GM19328 (cell line): ENCODE data around the gene GLYATL1.

Experiments
- ATAC-seq: cut with Tn5 transposase; IDR thresholded peaks from one replicate; pipeline ENCODE4 v1.9.1; 2021; ENCODE audit warnings: mild to moderate bottlenecking, moderate library complexity; ENCODE audit not compliant: unreplicated experiment

The GLYATL1 gene

DNA sequence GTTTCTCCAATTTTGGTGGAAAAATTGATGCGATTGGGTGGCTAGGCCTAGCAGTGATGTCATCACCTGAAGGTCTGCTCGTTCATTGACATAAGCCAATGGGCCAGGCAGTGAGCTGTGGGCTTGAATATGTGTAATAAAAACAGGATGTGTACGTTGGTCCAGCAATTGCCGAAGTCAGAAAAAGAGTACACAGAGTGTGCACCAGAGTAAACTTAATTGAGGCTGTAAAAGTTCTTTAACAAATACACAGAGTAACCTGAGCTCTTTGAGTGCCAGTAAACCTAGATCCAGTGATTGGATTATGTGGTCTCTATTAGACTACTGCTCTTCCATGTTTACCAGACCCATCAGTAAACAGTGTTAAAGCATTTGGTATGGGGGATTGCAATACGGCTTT, 13.0 kb upstream of the GLYATL1 start:
- ATAC-seq, result no peak

DNA sequence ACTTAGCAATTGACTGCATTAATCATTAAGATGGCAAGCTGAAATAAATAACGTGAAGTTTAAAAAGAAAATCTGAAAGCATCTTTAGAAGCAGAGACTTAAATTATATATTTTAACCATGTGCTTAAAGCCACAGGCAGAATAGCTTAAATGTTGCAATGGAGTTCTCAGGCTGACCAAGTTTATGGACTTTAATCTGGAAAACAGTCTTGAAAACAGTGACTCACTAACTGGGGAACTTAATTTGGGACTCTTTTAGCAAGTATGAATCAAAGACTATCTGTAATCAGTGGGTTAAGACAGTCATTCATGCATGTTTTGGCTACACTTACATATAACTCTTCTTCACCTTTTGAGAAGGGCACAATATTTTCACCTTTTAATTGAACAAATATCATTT, 12.6 kb upstream of the GLYATL1 start:
- no peak for ATAC-seq

DNA sequence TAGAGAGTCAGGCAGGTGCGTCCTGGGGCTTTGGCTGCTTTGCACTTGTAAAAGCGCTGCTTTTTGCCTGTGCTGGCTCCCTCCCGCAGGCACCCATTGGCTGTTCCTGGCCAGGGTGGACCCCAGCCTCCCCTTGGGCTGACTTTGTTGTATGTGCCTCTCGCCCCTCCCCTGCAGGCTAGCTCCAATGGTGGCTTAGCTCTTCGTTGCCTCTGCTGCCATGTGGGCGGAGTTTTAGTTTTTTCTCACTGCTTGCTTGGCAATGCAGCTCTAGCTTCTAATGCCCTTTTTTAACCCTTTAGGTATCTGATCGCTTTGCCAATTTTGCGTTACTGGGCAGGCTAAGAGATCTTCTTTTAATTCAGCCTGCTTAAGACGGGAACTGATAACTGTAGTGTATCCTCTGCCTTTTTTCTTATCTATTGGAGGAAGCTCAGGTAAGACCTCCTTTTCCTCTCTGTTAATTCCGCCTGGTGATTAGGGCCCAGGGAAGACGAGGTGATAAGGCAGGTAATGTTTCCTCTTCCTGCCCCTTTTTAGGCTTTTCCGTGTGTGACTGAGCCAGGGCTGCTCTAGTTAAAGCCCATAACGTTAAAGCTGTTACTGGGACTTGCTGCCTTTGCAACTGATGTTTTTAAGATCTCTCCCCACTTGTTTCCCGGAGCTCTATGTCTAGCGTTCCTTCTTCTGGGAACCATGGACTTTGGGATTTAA, 11.7 kb upstream of the GLYATL1 start:
- no peak for ATAC-seq

DNA sequence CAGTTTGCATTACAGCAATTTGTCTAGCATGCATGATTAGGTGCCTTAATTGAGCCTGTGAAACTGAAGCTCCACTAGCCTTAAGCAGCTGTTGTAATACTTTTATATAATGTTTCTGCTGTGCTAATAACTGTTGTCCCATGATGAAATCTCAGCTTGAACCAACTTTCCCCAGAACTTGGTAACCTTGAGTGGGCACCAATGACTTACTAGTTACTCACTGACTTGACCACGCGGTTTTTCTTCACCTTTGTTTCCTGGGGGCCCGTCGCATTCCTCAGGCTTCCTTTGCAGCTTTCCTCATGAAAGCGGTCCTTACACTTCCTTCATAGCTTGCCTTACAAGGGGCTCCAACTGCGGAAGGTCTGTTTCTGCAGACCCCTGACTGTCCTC, 11.2 kb upstream of the GLYATL1 start:
- ATAC-seq, result no peak

DNA sequence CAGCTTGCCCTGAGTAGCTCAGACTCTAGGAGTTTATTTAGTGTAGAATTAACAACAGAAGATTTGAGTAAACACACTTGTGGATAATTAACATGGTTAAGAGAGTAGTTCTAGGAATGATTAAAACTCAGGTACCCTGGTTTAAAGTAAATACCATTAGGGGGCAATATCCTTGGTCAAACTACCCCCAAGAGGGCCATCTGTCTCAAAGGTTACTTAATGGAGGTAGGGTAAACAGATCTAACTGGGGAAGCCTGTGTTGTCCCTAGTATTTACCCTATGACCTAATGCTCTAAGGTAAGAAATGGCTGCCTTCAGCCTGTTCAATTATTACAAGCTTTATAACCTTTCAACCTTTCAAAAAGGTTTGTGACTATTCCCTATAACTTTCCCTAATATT, 10.6 kb upstream of the GLYATL1 start:
- ATAC-seq, result no peak

DNA sequence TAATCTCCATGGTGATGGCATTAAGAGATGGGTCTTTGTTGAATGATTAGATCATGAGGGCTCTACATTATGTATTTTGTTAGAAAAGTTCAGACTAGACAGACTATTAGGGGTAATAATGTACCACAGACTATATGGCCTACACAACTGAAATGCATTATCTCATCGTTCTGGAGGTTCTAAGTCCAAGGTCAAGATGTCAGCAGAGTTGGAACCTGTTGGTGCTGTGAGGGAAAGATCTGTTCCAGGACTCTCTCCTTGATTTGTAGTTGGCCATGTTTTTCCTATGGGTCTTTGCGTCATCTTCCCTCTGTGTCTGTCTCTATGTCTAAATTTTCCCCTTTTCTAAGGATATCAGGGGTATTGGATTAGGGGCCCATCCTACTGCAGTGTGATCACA, 8.4 kb upstream of the GLYATL1 start:
- no peak for ATAC-seq

DNA sequence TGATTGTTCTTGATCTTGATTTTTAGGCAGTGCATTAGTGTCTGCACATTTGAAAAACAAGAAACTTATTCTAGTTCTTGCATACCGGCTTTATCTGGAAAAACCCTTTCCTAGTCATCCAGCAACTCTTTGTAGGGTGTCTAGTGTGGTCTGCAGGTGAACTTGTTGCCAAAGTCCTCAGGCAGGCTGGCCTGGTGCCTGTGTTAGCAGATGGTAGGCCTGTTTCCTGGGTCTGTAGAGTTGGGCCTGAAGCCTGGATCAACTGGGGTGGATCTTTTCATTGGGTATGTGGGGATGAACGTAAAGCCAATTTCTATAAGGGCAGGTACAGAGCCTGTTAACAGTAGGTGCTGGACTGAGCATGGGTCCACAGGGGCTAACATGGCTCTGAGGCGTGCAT, 5.6 kb upstream of the GLYATL1 start:
- no peak for ATAC-seq

DNA sequence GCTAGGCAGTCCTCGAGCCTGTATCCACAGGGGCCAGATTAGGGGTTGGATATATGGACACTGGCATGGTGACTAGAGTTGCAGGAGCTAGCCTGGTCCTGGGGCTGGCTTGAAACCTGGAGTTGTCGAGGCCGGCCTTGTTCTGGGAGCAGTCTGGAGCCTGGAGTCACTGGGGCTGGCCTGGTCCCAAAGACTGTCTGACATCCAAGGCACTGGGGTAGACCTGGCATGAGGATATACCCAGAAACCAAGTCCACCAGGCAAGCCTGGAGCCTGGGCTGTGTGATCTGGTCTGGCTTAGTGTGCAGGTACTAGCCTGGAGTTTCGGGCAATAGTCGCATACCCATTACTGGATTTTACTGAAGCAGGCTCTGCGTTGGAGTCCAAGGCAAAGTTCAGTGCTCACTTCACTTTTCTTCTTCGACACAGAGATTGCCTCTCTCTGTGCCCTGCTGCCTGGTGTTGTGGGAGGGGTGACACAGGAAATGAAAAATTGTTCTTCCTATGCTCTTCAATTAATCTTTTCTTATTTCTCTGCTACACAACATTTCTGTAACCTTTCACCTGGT, 4.3 kb upstream of the GLYATL1 start:
- no peak for ATAC-seq

DNA sequence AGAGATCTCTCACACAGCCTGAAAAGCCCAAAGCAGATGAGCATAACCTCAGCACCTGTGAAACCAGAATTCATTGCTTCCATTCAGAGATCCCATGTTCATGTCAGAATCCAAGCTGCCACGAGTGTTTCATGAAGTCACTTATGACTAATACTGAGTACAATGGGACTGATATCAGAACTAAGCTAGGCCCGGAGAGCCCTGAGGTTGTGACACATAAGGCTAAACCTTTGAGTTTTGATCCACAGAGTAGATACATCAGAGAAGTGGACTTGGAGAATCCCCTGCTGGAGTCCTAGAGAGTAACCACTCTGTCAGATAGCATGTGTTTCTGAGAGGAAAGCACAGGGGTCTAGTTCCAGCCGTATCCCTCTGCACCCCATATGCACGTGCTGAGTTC, 890 bp upstream of the GLYATL1 start:
- ATAC-seq, result no peak

DNA sequence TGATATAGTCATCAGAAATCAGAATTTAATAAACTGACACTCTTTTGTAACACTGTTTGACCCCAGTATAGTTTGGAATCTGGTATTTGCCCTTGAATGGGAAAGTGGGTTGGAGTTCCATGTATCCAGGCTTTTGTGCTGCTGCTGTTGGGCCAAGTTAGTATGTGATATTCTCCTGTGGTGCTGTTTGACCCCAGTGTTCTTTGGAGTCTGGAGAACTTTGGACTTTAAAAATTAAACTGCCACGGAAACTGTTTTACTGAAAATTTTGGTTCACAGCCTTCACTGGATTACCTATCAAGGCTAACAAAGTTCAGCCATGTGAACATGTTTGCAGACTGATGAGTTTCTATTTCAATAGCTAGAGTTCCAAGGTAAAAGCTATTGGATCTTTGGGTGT, 740 bp downstream of the GLYATL1 start:
- ATAC-seq, result no peak

DNA sequence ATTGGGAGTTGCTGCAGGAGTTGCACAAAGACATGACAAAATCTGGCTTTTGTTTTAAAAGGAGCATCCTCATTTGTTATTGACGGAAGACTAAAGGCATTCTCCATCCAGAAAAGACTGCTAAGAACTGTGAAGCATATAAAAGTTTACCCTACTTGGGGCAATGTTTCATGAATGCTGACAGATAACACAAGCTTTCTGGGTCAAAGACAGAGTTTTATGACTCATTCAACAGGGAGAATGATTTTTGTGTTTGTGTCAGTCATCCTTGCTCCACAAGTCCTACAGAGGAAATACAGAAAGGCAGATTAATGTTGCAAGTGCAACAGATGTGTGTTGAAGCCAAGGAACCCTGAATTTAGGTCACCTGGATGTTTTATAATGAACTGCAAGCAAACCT, 2.5 kb downstream of the GLYATL1 start:
- no peak for ATAC-seq

DNA sequence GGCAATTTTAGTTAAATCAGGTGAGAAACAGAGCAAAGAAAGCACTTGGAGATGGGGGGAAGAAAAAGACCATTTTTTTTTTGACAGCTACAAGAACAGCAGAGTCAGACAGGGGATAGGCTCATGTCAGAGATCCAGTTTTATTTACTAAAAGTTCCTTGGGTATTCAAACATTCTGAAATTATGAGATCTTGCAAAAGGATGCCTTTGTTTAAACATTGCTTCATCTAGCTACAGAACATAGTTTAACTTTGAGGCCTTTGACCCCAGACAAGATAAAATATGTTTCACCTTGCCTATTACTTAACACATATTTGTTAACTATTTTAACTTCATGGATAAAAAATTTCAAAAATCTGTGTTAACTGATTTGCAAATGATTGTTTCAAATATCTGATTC, 6.4 kb downstream of the GLYATL1 start:
- no peak for ATAC-seq

DNA sequence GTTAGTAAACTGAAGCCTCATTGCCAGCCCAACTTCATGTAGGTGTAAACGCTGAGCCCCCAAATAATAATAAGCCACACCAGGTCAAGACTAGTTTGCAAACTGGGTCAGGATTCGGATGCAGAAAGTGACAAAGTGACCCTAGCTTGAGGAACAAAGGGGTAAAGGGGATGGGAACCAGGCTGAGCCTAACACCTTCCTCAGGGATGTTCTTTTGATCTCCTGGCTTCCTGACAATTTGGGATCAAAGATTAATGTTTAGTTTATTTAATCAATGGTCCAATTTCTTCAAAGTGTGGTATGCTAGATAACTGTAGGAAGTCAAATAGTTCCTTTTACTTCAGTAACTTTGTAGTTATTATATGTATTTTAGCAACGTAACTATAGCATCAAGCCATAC, 9.9 kb downstream of the GLYATL1 start:
- no peak for ATAC-seq

DNA sequence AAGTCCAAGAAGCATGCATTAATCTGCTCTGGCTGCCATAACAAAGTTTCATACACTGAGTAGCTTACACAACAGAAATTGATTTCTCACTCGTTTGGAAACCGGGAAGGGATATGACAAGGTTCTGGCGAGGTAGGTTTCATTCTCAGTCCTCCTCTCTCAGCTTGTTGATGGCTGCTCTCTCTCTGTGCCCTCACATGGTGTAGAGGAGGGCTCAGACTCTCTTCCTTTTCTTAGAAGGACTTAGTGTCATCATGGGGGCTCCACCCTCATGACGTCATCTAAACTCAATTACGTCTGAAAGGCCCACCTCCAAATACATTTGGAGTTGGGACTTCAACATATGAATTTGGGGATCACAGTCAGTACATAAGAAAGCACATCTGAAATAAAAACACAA, 18.6 kb downstream of the GLYATL1 start:
- no peak for ATAC-seq

DNA sequence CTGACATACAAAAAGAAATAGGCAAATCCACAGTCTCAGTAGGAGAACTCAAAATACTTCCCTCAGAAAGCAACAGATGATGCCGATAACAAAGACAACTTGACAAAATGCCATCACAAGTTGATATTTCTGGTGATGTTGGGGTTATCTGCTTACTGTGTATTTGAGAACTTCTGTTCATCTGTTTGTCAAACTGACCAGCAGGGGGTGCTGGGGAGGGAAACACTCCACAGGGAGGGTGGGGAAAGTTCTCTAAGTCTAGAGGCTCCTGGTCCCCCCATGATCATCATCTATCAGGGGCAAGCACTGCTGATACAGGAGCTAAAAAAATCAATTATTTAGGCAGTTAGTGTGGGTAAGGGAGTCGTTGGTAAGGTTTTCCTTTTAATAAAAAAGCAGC, 19.2 kb downstream of the GLYATL1 start:
- ATAC-seq, result no peak

DNA sequence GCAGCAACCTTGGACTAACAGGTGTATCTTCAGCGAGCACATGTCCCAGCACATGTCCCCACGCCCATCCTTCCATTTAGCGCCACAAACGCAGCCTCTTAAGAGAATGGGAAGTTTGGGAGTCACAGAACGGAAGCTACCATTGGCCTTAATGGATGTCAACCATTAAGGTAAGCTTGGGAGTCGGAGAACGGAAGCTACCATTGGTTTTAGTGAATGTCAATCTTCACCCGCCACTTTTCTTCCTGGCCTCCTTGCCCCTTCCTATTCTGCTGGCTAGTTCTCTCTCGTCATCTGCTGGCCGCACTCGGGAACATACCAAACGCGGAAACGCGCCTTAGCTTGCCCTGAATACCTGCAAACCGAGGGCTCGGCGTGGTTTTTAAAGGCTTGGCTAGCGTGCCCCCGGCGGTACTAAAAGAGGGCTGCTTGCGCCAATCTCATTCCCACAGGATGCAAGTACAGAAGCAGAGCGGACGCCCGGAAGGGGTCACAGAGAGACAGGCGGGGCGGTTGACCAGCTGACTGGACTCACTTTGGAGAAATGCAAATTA, 24.3 kb downstream of the GLYATL1 start:
- ATAC-seq, result no peak

DNA sequence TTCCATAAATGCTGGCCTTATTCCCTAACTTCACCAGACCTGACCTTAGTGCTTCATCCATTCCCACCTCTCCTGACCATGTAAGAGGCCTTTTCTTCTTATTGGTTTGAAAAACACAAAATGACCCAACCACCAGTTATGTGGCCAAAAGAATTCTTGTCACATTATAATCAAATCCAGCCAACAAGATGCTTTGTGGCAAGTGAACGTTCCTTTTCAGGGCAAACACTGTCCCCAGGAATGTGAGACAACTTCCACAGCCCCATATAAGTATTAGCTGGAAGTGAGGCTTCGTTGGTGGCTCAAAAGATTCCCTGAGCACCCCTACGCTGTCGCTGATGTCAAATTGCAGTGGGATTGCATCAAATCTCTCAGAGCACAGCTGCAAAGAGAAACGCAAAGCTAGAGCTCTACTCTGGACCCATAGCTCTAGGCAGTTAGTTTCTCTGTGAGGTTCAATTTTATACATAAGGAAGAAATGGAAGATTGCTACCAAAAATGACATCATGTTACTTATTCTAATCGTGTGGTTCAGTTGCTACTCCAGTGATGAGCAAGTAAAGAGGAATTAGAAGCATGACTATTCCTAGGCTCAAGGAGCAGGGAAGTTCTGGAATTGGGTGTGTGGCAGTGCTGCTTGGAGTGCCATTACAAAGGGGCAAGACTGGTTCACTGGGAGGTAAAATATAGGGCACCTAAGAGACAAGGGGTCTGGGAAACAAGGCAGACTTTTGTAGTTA, 26.1 kb downstream of the GLYATL1 start:
- ATAC-seq, result no peak

DNA sequence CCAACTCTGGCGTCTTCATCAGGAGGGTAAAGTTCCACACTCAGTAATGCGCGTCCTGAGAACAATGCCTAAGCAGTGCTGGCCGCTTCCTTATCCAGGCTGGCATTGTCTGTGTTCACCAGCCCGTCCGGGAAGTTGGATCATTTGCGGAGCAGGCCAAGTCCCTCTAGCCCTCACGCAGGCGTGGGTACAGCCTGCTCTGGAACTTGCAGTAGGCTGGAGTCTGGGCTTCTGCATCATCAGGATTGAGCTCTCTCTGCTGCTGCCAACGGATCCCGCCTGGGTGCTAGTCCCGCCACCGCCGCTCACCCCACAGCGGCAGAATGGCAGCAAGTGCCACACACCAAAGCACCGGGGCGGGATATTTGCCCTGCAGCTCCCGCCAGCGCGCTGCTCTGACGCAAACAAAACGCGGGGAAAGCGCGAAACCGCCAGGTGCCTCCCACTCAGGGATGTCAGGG, 29.0 kb downstream of the GLYATL1 start:
- no peak for ATAC-seq

DNA sequence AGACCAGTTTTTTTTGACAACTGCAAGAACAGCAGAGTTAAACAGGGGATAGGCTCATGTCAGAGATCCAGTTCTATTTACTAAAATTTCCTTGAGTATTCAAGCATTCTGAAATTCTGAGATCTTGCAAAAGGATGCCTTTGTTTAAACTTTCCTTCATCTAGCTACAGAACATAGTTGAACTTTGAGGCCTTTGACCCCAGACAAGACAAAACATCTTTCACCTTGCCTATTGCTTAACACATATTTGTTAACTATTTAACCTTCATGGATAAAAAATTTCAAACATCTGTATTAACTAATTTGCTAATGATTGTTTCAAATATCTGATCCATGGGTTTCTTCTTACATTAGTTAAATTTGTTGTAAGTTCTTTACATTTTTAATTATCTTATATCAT, 38.2 kb downstream of the GLYATL1 start:
- ATAC-seq, result no peak

DNA sequence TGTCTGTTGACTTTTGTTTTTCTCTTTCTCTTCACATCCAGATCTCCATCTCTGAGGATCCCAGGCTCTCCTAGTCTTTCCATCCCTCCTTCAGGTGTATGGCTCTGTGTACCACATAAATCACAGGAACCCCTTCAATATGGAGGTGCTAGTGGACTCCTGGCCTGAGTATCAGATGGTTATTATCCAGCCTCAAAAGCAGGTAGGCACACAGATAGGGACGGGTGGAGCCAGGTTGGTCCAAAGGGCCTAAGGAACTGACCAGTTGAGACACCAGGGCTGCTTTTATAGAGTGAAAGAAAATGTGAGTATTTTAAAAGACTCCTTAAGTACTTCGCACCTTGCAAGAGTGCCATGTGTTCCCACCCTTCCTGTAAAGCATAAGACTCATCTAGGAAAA, 39.9 kb downstream of the GLYATL1 start:
- ATAC-seq, result no peak

DNA sequence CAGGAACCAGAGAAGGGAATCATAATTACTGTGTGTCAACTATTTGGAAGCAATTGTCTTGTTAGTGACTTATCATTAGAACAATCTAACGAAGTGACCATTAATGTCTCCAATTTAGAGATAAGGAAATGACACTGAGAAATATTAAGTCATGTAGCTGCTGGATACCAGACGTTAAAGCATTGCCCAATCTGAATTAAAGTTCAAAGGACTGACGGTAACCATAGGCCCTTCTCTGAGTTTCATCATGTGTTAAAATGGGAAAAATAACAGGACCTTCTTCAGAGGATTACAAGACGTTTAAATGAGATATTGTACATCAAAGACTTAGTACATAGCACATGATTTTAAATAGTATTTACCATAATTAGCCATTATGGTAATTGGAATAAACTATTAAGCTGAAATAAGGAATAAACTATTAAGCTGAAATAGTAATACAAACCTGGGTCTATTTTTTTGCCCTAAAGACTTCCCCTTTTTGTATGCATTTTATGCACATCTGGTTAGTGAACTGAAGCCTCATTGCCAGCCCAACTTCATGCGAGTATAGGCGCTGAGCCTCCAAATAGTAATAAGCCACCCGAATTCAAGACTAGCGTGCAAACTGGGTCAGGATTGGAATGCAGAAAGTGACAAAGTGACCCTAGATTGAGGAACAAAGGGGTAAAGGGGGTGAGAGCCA, 41.0 kb downstream of the GLYATL1 start:
- ATAC-seq, result no peak
